CD4-positive, alpha-beta T cell treated with Interleukin-4 for 1 hour (primary cell): ENCODE data around the gene LAMA2.

ENCODE experiments used
- DNase-seq, 2 donors: peaks; one replicate each; pipeline ENCODE4 v3.0.0-alpha.2; 2020 to 2022

The LAMA2 gene

DNA sequence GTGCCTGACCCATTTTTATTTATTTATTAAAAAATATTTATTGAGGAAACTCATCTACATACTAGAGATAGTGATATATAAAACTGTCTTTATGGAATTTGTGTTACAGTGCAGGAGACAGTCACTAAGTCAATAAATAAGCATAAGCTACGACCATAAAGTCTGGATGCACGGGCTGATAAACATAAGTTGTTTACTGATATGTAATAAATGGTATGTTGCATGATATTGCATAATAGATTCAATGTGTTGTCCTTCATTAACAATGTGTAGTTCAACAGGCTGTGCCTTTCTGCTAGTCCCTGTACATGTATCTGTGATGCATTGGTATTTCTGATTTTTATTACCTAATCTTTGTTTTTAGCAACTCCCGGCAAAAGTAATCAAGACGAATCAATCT lies 515.8 kb downstream of the LAMA2 start:
- DNase-seq, result no peak

DNA sequence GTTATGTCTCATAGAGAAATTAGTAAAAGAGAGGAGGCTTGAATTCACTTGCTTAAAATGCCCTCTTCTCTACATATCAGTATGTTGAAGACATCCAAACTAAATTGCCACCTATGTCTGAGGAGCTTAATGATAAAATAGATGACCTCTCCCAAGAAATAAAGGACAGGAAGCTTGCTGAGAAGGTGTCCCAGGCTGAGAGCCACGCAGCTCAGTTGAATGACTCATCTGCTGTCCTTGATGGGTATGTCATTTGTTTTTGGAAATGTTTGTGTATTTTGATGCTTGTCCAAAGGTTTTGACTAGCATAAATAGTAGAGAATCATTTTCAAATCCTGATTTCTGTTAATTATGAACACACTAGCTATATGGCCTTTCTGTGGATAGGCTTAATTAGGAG lies 519.3 kb downstream of the LAMA2 start:
- DNase-seq, result no peak

DNA sequence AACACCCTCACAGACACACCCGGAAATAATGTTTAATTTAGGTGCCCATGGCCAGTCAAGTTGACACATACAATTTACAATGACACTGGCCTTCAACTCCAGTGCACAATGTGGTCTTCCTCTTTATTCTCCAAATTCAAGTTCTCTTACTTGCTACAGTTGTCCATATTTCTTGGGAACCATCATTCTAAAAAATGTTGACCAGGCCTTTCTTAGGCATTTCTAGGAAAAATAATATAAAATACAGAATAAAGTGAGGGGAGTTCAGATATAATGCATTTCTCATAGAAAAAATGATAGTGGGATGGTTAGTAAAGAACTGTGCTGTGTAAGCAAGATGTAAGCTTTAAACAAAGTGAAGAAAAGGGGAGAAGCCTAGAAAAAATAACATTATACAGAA lies 528.2 kb downstream of the LAMA2 start:
- DNase-seq, result no peak

DNA sequence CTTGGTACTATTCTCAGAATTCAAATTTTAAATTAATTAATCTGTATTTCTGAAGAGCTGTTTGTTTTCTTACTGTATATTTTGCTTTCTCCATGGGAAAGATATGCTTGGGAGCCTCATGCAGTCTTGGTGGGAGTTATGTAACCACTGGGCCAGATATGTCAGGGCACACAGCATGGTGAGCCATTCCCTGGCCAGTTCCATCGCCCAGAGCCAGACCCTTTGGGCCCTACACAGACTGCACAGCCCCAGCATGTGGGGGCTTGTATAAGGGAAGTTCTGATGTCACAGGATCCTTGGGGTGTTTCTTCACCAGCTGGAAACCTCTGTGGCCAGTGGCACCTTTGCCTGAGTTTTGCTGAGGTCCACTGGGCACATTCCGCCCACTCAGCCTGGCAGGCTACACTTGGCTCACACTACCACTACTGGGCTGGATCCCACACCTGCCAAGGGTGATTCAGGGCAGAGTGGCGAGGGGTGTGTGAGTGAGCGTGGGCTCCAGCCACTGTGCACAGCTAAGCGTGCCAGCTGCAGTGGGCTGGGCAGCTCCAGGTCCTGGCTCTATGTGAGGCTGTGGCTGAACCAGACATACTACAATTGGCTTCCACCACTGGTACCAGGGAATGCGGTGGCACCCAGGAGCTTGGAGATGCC lies 533.5 kb downstream of the LAMA2 start:
- no peak for DNase-seq

DNA sequence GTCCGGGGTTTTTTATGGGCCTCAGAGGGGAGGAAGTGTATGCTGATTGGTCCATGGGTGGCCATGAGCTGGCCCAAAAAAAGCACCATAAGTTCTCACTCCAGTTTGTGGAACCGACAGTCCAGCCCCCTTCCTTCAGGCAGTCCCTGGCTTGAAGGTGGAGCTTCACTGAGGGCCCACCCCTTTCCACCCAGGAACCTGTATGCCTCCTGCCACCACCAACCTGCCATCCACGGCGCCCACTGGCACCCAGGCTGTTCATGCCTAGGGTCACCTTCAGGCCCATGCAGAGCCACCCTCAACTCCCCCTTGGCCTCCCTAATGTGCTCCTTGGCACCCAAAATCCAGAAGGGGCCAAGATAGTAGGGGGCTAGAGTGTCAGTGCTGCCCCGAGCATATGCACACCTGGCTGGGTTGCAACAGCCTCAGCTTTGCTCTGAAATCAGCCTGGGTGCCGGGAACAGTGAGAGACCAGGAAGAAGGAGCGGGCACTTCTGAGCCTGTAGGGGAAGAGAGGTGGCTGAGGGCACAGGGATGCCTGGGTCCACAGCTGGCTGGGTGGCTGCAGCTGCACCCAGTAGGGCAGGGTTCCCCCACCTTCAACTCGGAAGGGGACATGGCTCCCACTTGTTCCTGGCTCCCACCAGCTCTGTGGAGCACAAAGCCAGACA lies 534.6 kb downstream of the LAMA2 start:
- no peak for DNase-seq

DNA sequence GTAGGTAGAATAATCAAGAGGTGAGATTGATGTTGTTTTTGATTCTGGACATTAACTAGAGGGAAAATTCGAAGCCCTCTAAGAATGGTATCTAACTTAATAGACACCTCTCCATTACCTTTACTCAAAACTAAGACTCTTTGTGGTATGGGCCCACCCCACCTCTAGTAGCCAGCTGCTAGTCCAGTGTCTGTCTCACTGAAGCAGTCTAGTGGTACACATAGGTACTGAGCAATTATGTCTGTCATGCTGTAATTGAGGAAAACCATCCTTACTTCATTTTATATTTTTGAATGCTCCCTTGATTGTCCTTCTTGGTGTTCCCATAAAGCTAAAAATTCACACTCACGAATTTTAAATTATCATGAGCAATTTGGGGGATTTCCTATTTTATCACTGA lies 536.4 kb downstream of the LAMA2 start:
- no peak for DNase-seq

DNA sequence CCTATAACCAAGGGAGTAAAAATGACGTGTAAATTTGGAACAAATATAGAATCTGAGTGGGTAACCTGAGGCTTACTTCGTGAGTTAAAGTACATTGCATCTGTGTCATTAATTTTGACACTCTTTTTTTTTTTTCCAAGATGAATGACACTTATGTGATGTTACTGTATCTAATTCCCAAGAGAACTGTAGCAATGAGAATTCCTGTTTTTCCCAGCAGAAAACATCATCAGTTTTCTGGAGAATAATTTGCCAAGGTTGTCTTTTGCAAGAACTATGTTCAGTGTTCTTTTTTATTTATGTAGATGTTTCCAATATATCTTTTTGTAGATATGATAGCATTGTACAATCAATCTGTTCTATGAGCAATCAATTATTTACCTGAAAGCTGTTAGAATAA lies 543.4 kb downstream of the LAMA2 start:
- DNase-seq, result no peak

DNA sequence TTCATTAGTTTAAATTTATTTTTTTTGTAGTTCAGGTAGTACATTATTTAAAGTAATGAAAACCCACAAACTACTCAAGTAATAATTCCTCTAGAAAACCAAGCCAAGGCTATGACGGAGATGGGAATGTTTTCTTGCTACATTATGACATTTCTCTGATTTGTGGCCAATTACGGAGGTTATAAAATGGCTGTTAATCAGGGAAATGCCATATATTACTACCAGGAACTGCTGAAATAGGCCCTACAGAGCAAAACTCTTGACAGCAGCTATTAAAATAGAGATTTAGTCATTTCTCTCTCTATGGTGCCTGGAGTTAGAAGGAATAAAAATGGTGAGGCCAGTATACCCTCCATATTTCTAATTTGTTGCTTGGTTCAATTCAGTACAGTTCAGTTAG lies 547.0 kb downstream of the LAMA2 start:
- DNase-seq, result no peak

DNA sequence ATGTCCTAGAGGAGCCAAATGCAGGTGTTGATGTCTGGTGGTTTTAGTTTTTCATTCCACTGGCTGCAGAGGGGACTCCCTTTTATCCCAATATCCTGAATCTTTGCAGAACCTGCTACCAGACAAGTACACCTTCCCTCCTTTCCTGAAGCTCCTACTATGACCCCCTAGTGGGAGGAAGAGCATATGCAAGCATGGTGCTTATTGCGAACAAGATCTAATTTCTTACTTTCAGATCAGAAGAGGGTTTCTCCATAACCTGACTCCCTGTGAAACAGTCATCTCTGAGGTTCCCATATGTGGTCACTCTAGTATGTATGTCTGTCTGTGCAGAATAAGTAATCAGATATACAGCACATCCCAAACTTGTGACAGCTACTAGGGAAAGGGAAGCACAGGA lies 549.8 kb downstream of the LAMA2 start:
- no peak for DNase-seq

DNA sequence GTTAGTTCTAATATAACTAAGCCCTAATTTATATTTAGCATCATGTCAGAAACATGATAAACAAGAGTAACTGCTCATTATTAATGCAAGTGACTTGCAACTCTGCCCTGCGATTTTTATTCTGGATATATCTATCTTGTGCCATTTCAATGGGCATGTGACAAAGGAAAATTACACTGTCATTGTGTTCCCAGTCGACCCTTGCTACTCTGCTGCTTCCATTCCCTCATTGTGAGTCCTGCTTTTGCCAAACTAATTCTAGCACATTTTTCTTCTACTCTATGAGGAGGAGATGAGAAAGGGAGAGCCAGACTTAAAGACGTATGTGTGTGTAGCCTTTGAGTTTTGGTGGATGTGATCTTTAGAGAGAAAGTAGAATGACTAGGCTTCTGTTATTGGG lies 551.2 kb downstream of the LAMA2 start:
- DNase-seq, result no peak

DNA sequence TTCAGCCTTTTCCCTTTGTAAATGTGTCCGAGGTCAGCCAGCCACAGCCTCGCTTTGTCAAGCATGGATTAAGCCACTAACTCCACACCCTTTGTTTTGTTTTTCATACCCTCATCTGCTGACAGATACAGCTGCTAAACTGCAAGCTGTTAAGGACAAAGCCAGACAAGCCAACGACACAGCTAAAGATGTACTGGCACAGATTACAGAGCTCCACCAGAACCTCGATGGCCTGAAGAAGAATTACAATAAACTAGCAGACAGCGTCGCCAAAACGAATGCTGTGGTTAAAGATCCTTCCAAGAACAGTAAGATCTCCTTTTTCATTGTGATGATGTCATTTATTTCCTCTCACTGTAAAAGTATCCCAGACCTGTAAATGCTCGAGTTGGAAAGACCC lies 557.8 kb downstream of the LAMA2 start:
- DNase-seq, result peak in 1 of 2 donors; percentile 7

DNA sequence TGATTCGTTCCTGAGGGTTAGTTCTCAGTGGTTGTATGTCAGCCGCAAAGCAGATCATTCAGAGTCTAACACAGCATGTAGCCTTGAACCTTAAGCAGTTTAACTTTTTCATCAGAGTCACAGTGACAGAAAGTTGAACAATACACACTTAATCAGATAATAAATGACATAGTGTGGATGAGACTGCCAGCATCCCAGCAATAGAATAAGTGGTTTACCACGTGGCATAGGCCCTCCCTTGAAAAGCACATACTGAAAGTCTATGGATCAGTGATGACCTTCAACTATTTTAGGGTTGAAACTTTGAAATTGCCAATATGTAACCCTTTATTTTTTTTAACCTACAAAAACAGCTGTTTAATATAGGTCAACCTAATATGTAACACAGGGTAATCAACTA lies 561.7 kb downstream of the LAMA2 start:
- DNase-seq, result no peak

DNA sequence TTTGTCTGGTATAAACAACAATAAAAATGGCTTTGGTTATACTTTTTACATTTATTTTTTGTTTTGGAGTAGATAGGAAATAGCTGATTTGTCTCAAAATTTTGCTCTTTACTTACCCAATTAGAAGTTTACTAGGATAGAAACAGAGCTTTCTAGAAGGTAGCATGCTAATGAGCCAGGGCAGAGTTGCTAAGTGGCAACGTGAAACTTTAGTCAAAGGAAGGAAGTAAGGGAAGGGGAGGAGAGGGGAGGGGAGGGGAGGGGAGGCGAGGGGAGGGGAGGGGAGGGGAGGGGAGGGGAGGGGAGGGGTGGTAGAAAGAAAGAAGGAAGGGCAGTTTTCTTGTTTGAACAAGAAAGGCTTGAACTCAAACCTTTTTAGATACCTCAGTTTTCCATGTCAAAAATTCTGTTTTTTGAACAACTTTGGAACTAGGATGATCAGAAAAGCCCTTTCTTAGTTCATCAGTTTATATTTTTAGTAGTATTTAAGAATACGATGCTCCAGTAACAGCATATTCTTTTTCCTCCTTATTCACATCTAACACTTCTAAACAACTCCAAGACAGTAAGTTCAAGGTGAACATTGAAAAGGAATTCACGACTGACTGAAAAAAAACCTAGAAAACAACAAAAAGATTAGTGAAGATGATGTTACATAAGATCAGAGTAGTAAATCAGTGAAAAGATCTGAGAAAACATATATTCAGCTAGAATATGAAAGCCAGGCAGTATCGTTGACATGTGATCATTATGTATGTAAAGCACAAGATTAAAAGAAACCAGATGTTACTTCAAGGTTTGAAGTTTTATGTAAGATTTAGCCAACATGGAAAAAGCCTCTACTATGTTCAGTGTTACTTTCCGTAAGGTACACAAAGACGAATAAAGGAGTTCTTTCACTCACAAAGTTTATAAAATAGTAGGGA lies 563.6 kb downstream of the LAMA2 start:
- DNase-seq, result peak in 1 of 2 donors; percentile 14

DNA sequence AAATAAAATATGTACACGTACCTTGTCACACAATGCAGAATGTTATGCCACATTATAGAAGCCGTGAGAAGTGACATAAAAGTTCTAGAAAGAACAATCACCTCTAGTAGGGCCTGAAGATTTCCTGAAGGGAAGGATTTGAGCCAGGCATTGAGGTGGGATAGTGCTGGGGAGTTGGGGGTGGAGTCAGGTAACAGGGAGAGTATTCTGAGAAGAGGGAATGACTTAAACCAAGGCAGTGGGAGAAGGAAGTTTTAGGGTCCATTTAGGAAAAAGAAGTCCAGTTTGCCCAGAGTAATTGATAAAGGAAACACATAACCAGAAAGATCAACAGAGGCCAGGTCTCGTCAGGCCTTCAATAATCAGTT lies 564.2 kb downstream of the LAMA2 start:
- no peak for DNase-seq

DNA sequence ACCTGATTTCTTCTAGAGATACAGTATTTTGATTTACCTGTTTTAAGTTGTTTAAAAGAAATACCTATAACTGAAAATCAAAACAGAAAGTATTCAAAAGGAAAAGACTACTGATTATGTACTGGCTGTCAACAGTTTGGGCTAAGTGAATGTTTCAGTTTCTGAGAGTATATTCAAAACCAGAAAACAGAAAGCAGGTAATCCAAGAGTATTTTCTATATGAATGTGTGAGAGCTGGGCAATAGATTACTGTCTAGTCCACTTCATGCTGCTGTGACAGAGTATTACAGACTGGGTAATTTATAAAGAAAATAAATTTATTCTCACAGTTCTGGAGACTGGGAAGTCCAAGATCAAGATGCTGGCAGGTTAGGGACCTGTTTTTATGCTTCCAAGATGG lies 566.0 kb downstream of the LAMA2 start:
- no peak for DNase-seq

DNA sequence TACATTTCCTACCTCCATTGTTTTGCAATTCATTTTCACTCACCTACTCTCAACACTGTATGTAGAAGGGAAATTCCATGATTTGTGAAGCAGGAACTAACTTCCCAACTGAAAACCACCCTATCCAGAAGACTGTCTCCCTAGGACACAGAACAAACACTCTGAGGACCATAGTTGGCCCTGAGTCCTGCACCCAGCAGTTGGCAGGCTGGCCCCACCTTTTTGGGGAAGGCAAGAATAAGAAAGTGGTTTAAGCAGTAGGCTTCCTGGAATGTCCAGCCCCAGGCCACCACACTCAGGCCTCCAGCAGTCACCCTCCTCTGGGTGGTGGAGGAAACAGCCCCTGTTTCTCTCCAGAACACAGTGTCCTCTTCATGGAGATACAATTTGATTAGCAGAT lies 568.2 kb downstream of the LAMA2 start:
- no peak for DNase-seq

DNA sequence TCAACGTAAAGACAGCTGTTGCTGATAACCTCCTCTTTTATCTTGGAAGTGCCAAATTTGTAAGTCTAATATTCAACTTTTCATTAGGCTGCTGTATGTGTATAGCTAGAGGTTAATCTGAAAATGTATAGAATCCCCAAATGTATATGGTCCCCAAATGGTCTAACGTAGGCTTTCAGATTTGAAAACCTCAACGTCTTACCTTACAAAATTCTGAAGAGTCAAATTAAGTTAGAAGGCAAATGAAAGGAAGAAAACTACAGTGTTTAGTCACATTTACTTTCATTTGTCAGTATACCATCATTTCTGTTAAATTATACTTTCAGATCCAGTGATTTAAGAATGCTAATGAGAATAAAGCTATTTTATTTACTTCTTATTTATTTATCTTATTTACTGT lies 570.1 kb downstream of the LAMA2 start:
- no peak for DNase-seq

DNA sequence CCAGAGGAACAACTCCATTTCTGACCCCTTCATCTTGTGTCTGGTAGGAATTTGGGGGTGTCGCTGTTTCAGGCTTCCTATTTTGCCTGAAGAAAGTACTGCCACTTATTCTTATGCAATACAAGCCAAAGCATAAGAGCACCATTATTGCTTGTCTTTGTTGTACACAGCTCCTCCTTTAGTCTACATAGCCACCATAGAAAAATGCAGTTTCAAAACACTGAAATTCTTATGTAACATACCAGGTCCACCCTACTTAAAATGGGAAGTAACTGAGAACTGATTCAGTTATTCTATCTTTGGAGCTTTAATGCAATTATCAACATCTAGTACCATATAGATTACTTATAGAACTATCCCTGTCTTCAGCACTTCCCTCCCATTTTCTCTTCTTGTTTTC lies 571.5 kb downstream of the LAMA2 start:
- DNase-seq, result no peak

DNA sequence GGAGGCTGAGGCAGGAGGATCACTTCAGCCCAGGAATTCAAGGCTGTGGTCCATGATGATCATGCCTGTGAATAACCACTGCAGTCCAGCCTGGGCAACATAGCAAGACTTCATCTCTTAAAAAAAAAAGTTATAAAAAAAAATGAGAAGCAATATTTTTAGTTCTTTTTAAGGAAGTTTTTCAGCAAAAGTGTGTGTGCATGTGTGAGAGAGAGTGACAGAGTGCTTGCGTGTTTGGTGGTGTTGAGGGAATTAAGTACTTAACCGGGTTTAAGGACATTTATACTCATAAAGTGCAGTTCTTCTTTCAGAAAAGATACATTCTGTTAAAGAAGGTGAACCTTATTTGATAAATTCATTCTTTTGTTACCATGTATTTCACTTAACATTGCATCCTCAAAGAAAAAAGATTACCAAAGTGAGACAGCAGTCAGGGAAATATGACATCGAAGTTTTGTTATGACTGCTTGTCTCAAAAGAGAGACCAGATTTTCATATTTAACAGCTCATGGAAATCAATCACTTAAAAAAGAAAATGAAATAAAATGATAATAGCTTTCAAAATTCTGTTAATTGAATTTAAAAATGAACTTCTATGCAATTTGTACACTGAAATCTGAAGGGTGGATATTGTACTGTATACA lies 572.3 kb downstream of the LAMA2 start:
- DNase-seq, result no peak

DNA sequence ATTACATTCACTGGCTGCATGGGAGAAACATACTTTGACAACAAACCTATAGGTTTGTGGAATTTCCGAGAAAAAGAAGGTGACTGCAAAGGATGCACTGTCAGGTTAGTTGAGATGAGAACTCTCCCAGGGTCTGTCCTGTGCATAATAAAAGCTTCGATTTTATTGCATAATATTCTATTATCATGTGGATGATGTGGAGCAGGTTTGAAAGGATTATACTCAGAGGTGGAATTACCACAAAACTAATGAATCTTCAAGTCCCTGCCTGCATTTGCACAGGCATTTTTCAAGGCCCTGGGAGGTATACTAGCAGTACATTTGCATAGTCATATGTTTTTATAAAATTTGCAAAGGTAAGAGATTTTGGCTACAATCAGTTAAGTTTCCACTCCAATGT lies 577.3 kb downstream of the LAMA2 start:
- no peak for DNase-seq

DNA sequence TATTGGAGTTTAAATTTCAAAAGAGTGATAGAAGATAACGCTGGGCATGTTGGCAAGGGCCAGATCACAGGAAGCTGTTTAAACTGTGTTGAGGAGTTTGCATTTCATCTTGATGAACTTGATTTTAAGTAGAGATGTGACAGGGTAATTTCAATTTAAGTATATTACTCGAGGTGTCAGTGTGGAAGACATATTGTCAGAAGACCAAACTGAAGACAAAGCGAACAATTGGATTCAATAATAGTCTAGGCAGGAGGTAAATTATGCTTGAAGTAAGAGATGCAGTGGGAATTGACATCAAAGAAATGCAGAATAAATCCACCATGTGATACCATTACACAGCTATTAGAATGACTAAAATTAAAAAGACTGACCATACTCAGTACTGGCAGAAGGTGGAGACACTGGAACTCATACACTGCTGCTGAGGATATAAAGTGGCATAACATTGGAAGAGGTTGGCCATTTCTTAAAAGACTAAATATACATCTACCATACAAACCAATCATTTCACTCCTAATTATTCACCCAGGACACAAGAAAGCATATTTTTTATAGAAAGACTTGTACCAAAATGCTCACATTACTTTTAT lies 586.2 kb downstream of the LAMA2 start:
- DNase-seq, result no peak

DNA sequence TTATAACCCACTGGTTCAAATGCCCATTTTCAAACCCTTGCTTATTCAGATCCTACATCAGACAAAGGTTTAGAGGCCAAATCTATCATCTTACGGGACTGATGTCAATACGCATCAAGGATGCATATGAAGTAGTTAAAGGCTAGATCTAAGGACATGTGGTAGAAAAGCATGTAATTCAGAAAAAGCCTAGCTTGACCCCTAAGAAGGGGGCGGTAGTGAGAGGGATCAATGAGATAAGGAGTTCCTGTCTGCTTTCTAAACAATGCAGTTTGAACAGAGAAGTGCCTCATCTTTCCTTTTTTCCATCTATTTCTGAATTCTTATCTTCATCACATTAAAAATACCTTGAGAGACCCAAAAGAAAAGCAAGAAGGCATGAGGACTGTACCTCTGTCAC lies 589.3 kb downstream of the LAMA2 start:
- no peak for DNase-seq

DNA sequence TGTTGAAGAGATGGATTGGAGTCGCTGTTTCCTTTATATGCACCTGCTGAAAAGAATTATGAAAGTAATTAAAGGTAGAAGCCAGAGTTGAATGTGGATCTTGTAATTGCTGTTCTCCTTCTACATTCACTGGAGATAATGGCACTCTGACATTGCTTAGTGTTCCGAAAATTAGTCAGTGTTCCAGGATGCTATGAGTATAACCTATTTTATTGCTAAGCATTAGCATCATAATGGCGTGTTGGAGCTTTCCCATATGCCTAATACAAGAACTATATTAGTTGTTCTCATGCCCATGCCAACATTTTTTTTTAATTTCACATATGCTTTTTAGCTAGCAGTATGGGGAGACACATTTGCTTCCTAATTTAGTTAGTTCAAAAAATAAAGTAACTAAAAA lies 590.6 kb downstream of the LAMA2 start:
- DNase-seq, result no peak
